Measurements from ENCODE around the gene EPC1.
"Not testable (repeated sequence)": the region's sequence is repeated elsewhere in the genome, so short reads cannot be mapped to it uniquely, and the experiment has no call there.

Gene EPC1, protein sequence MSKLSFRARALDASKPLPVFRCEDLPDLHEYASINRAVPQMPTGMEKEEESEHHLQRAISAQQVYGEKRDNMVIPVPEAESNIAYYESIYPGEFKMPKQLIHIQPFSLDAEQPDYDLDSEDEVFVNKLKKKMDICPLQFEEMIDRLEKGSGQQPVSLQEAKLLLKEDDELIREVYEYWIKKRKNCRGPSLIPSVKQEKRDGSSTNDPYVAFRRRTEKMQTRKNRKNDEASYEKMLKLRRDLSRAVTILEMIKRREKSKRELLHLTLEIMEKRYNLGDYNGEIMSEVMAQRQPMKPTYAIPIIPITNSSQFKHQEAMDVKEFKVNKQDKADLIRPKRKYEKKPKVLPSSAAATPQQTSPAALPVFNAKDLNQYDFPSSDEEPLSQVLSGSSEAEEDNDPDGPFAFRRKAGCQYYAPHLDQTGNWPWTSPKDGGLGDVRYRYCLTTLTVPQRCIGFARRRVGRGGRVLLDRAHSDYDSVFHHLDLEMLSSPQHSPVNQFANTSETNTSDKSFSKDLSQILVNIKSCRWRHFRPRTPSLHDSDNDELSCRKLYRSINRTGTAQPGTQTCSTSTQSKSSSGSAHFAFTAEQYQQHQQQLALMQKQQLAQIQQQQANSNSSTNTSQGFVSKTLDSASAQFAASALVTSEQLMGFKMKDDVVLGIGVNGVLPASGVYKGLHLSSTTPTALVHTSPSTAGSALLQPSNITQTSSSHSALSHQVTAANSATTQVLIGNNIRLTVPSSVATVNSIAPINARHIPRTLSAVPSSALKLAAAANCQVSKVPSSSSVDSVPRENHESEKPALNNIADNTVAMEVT

DNA sequence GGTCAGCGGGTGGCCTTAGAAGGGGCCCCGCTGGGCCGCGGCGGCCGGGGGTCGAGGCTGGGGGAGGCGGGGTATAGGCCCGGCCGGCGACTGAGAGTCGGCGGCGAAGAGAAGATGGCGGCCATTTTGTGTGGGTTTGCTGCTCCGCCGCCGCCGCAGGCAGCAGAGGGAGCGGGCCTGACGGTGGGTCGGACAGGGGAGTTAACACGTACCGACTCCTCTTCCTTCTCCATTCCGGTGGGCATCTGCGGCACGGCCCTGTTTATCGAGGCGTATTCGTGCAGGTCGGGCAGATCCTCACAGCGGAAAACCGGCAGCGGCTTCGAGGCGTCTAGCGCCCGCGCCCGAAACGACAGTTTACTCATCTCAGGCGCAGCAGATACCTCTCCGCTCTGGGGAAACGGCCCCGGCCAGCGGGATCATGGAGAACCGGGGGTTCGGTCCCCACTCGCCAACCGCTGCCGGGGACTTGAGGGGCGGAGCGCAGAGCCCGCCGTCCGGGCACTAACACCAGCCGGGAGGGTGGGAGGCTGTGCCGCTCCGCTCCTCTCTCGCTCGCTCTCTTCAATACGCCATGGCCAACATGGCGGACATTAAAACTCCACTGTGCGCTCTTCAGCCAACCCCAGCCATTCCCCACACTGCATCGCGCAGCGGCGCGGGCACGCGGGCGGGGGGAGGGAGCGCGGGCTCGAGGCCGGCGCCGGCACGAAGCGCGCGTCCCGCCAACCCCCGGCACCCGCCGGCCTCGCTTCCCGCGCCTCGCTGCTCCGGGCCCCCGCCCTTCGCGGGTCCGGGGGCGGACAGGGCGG is at the start of gene EPC1:
EPC1 (minus strand) TSS at position 608 of the 812 bp plus-strand sequence; CDS start at position 365, 243 bp downstream.
- peak; percentile 76 for DNase-seq

DNA sequence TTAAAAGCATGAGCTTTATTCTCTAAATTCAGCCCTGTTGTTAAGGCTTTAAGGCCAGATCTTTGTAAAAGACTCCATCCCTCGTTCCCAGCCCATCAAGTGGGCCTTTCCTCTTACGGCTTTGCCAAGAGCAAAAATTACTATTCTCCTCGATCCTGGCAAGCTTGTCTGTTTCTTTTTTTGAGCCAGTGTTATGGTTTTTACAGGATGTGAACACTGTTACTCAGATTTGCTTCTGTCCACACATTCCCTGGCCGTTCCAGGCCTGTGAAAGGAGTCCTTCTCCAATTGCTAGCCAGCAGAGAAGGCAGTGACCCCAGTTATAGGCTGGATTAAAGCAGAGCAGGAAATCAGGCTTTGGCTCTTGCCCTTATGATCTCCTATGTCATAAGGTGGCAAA is 47.0 kb upstream of the EPC1 start:
- no peak for DNase-seq

GRCh38 chr10:32392284-32392683 is 45.3 kb upstream of the EPC1 start:
- DNase-seq = not testable (repeated sequence)

- no peak for DNase-seq
Measured at GRCh38 chr10:32390193-32390592, 43.2 kb upstream of the EPC1 start.

- DNase-seq = no peak
Measured at GRCh38 chr10:32388258-32389027, 41.5 kb upstream of the EPC1 start.

DNA sequence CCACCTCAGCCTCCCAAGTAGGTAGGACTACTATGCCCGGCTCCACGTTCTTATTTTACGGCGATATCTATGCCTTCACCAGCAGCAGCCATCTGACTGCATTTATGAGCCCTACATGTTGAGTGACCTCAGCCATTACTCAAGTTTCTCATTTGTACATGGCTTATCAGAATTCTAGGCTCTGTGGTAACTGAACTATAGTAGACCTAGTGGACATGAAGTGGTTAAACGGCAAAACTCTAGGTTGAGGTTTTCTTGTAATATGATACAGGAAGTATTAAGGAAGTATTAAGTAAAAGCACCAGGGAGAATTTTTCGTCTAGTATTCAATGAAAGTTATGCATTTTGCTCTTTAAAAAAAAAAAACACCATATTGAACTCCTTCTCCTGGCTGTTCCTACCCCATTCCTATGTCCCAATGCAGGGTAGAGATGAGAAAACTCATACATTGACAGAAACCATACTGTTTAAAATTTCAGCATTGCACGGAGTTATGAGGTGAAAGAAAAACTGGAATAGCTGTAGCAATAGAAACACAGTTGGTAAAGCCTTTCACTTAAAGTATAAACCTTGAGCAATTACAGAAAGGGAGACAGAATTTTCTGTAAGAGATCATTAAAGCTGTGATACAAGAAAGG is 39.8 kb upstream of the EPC1 start:
- peak; percentile 19 for DNase-seq

DNA sequence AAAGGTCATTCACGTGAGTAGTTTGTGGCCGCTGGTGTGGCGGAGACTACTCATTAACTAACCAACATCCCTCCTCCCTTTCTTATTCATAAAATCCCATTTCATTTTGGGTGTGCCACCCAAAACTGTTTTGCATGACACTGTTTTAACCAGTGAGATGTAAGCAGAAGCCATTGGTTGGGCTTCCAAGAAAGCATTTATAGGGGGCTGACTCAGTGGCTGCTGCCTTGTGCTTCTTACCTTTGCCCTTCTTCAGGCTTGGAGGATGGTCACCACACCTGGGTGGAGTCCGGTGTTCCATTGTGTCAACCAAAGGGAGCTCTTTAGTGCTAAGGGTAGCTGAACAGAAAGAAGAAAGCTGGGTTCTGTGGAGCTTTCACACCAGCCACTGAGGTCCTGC is 37.2 kb upstream of the EPC1 start:
- no peak for DNase-seq

- DNase-seq = no peak
Measured at GRCh38 chr10:32381165-32381564, 34.2 kb upstream of the EPC1 start.

DNA sequence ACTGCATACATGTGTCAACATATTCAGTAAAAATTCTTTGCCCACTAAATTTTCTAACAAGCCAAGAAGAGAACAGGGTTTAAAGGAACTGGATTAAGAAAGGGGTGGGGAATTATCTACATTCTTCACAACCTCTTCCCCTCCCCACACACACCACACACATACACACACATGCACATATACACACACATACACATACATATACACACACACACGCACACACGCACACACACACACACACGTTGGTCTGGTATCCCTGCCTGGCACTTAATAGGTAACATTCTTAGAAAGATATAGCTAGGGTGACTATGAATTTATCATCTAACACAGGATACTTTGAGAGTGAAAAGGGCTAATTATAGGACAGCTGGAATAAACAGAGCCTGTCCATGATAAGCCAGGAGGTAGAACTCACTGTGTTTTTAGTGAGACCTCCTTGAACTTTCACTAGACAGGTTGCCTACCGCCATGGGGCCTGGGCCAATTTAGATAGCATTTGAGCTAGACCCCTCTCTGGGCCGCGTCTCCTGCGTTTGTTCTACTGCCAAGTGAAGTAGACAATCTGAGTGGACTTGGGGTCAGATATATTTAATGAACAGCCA is 33.1 kb upstream of the EPC1 start:
- DNase-seq = no peak

DNA sequence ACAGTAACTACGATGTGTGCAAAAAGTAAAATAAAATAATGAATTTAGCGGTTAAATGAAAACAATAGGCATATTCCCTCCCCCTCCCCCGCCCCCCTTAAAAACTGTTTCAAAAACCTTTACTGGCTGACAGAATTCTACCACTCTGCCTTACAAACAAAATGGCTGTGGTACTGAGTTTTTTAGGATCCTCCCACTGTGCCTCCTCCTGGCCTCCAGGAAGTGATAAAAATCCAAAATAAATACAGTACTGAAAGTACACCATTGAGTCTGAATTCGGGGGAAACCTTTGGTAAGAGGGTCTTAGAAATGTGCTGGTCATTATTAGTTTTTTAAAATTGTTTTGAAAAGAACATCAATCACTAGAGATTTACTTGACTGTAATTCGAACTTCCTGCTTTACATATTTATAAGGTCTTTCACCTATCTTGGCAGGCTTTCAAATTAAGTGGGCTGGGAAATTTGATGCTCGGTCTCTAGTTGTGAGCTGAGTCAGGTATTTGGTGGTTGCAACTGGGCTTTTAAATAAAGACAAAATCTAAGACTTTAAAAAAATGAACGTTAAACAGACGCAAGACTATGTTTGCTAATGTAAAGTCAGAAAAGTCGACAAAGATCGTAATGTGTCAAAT is 32.5 kb upstream of the EPC1 start:
- DNase-seq = peak; percentile 57

- peak; percentile 91 for DNase-seq
Measured at GRCh38 chr10:32378363-32379317, 31.7 kb upstream of the EPC1 start.

GRCh38 chr10:32377458-32378259 is 30.7 kb upstream of the EPC1 start:
- peak; percentile 74 for DNase-seq

DNA sequence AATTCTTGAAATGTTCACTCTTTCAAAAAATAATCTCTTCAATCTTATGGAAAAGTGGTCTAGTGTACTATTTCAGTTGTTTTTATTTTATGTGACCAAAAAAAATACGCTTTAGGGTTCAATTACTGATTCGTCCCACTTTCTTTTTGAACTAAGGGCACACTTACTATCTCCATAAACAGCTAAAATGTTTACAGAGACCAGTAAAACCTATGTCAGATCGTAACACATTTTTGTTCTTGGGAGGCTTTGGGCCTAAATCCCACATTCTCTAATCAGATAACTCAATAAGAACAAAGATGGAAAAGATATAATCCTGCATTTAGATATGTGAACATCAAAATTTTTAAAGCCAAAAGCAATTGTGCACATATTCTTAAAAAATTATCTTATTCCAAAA is 29.8 kb upstream of the EPC1 start:
- no peak for DNase-seq

- DNase-seq = no peak
Measured at GRCh38 chr10:32376097-32376496, 29.1 kb upstream of the EPC1 start.

DNA sequence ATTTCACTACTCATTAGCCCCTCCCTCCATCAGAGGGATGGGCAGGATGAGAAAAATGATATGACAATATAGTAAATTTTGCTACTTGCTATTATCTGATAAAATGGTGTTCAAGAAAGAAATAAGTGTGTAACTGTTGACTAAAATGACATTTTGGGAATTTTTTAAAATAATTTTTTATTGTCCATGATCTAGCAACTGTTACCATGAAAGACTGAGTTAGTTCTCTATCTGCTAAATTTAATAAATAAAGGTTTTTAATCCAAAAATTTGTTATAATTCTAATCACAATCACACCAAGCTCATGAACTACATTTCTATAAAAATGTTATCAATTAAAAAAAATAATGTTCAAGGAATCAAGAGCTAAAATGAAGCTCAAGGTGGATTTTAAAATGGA is 28.7 kb upstream of the EPC1 start:
- DNase-seq = no peak

DNA sequence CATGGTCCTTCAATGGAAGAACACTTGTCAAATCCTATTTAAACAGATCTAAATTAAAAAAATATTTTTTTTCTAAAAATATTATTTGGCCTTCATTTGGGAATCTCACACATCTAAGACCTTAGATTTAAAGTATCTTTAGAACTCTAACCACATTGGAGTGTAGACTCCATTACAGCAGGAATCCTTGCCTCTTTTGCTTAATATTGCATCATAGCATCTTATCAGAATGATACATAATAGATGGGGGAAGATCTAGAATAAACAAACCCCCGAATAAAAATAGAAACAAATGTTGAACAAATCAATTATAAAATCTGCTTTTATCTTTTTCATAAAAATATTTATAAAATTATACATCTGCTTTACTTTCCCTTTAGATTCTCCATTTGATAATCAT is 27.6 kb upstream of the EPC1 start:
- DNase-seq = no peak

GRCh38 chr10:32373496-32373895 is 26.5 kb upstream of the EPC1 start:
- DNase-seq = no peak

DNA sequence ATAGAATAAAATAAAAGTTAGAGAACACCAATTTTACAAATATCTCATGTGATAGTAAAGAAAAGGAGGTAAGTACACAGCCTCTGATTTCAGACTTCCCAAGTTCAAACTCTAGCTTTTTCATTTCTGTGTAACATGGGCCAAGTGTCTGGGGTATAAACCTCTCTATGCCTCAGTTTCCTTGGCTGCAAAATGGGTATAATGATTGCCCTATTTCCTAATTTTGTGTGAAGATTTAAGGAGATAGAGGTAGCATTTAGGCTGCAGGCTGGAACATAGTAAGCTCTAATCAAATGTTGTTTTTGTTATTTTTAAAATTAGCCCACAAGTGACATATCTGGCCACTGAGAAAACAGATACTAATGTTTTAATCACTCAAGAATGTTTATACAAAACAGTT is 26.1 kb upstream of the EPC1 start:
- no peak for DNase-seq

Data from KG1 (cell line).